Measurements from ENCODE around the gene GSTA1.
"Not testable (repeated sequence)": the region's sequence is repeated elsewhere in the genome, so short reads cannot be mapped to it uniquely, and the experiment has no call there.

- not testable (repeated sequence) for TF ChIP-seq EZH2 (IDR thresholded peaks at IDR 0.05); POLR2AphosphoS5 (IDR thresholded peaks at IDR 0.05; ENCODE audit: borderline replicate concordance, low read depth, low read length)
These were observed 4.3 kb downstream of the GSTA1 start for GRCh38 chr6:52799272-52799671.
